ENCODE measurements around the gene TBCD. TPM values are rescaled to one million over a fixed set of nuclear protein-coding genes. Genes with fewer than 3 reads are reported as not detected.

TBCD gene
- 22.5 and 29.6 TPM in 2 replicates for total RNA-seq

DNA sequence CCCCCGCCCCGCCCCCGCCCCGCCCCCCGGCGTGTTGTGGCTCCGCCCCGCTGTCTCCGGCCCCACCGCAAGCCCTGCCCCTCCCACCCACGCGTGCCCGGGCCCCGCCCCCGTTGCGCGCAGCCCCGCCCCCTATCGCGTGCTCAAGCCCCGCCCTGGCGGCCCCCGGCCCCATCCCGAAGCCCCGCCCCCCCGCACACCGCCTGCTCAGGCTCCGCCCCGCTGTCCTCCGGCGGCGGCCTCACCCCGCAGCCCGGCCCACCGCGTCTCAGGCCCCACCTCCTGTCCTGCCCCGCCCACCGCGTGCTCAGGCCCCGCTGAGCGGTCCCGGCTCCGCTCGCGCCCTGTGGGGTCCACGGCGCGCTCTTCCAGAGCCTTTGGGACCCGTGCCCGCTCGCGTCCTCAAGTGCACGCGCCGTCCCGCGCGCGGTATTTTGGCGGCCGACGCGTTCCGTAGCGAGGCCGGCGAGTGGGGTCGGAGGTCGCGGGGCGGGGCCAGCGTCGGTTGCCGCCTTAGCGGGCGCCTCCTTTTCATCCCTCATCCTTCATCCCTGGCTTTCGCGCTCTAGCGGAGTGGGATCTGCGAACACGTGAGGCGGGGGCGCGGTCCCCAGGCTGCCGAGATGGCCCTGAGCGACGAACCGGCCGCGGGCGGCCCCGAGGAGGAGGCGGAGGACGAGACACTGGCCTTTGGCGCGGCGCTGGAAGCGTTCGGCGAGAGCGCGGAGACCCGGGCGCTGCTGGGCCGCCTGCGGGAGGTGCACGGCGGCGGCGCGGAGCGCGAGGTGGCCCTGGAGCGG lies at the start of gene TBCD:
Gene TBCD (plus strand): TSS at position 495 of the 800 bp plus-strand sequence. CDS start 129 bp downstream, at position 624.
- TF ChIP-seq, protein P1, sequence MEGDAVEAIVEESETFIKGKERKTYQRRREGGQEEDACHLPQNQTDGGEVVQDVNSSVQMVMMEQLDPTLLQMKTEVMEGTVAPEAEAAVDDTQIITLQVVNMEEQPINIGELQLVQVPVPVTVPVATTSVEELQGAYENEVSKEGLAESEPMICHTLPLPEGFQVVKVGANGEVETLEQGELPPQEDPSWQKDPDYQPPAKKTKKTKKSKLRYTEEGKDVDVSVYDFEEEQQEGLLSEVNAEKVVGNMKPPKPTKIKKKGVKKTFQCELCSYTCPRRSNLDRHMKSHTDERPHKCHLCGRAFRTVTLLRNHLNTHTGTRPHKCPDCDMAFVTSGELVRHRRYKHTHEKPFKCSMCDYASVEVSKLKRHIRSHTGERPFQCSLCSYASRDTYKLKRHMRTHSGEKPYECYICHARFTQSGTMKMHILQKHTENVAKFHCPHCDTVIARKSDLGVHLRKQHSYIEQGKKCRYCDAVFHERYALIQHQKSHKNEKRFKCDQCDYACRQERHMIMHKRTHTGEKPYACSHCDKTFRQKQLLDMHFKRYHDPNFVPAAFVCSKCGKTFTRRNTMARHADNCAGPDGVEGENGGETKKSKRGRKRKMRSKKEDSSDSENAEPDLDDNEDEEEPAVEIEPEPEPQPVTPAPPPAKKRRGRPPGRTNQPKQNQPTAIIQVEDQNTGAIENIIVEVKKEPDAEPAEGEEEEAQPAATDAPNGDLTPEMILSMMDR (IDR thresholded peaks at IDR 0.05; ENCODE audit: insufficient read depth, low read depth, low read length) = no peak
- peak; percentile 93 for DNase-seq (ENCODE audit: low read depth)
- peak within 1 kb of the TSS; percentile 78 for H3K4me3 ChIP-seq (ENCODE audit: low read depth, low read length)

- peak; percentile 13 for DNase-seq (ENCODE audit: low read depth)
- TF ChIP-seq, protein P1 (IDR thresholded peaks at IDR 0.05; ENCODE audit: insufficient read depth, low read depth, low read length) = no peak
- H3K4me3 ChIP-seq (ENCODE audit: low read depth, low read length) = no peak overlapping the region
These were observed 49.5 kb upstream of the TBCD start for GRCh38 chr17:82702231-82702927.

DNA sequence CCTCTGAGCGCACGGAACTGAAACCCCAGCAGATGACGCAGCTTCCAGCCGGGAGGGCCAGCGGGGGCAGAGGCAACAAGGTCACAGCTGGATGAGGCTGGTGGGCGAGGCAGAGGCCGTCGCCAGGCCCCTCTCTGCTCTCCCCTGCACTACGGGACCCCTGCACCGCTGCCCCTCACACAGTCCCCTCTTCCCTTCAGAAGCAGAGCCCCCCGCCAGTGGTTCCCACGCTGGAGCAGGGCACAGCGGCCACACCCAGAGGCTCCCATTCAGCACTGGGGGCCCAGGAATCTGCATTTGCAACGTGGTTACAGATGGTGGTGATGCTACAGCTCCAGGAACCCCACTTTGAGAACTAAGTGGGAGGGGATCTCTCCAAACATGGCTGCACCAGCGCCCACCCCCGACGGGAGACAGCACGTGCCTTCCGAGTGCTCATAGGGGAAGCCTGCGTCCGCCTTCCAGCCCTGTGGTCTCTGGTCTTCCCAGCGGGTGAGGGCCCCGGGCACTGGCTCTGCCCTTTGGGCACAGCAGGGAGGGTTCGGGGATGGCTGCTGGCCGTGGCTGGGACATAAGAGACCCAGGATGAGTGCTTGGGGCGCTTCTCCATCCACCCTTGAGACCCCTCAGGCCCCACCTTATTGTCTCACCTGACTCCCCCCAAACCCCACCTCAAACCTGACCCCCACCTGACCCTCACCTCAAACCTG lies 48.7 kb upstream of the TBCD start:
- TF ChIP-seq, protein P1 (IDR thresholded peaks at IDR 0.05; ENCODE audit: insufficient read depth, low read depth, low read length) = no peak
- DNase-seq (ENCODE audit: low read depth) = no peak

DNA sequence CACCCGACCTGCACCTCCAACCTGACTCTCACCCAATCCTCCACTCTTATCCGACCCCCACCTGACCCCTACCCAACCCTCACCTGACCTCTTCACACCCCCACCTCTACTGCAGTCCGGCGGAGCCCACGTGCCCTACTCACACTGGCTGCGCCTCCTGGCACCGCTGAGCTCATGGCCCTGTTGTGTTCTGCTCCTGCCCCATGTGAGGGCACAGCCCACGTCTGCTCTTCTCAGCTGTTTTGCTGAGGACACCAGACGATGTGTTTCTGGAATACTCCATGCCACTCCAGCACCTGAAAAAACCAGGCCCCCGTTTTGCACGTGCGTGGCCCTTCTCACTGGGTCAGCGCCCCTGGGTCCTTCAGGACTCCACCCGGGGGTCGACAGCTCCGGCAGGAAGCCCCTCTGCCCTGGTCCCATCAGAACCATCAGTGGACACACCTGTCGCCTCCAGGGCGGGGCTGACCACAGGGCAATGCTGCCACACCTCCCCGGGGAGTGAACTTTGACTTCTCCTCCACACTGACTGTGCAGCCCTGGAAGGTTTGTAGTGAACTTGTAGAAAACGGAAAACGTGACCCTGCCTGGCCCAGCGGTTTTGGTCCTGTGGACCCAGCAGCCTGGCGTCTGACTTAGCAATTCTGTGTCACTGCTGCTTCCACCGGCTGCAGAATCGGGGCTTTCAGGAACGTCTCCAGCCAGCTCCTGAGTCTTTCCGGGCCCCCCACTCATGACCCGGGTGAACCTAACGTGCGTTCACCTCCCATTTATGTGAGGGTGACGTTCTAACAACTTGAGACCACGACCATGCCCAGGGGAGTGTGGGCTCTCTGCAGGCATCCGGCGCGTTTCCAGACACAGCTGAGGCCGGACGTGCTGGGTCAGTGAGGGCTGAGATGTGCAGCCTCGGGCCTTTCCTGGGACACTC lies 47.7 kb upstream of the TBCD start:
- no peak for DNase-seq (ENCODE audit: low read depth)
- H3K4me3 ChIP-seq (ENCODE audit: low read depth, low read length) = no peak overlapping the region
- TF ChIP-seq, protein P1 (IDR thresholded peaks at IDR 0.05; ENCODE audit: insufficient read depth, low read depth, low read length) = no peak

More for the DNA sequence above, 48.7 kb upstream of the TBCD start:
- no peak overlapping the region for H3K4me3 ChIP-seq (ENCODE audit: low read depth, low read length)

DNA sequence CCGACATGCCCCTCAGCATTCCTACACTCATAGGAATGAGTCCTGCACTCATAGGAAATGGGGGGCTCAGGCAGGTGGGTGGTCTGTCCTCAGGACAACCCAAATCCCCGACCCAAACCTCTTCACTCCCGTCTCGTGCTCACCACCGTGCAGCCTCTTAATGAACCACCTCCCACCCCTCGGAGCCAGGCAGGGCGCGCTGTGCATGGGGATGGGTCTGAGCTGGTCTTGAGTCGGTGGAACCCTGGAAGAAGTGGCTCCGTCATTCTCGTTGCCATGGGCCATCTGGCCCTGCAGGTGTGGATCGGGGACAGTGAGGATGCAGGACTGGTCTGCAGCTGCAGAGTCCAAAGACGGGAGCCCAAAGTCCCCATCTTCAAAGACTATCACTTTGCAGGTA lies 47.0 kb upstream of the TBCD start:
- DNase-seq (ENCODE audit: low read depth) = no peak
- H3K4me3 ChIP-seq (ENCODE audit: low read depth, low read length) = no peak overlapping the region
- TF ChIP-seq, protein P1 (IDR thresholded peaks at IDR 0.05; ENCODE audit: insufficient read depth, low read depth, low read length) = no peak

GRCh38 chr17:82705756-82706155 lies 46.1 kb upstream of the TBCD start:
- DNase-seq (ENCODE audit: low read depth) = no peak
- TF ChIP-seq, protein P1 (IDR thresholded peaks at IDR 0.05; ENCODE audit: insufficient read depth, low read depth, low read length) = no peak

More at GRCh38 chr17:82705756-82706155, 46.1 kb upstream of the TBCD start:
- H3K4me3 ChIP-seq (ENCODE audit: low read depth, low read length) = no peak overlapping the region
